Amygdala (tissue), 56 donors: Measurements from ENCODE around the gene FOXE3.

ENCODE experiments used
- DNase-seq, 56 donors: peaks; one replicate each; lab custom pipeline; 2025; lab: John Stamatoyannopoulos, UW

The FOXE3 gene

GRCh38 chr1:47403321-47403910 lies 12.7 kb upstream of the FOXE3 start:
- no peak for DNase-seq

- no peak for DNase-seq
Observed at GRCh38 chr1:47405697-47406096, 10.4 kb upstream of the FOXE3 start.

GRCh38 chr1:47406966-47407365 lies 9.1 kb upstream of the FOXE3 start:
- DNase-seq = no peak

- DNase-seq = no peak
Observed at GRCh38 chr1:47407481-47407880, 8.6 kb upstream of the FOXE3 start.

- DNase-seq = no peak
Observed at GRCh38 chr1:47409311-47410067, 6.6 kb upstream of the FOXE3 start.

GRCh38 chr1:47410068-47410455 lies 6.0 kb upstream of the FOXE3 start:
- DNase-seq = no peak

- DNase-seq = no peak
Observed at GRCh38 chr1:47411436-47411835, 4.6 kb upstream of the FOXE3 start.

GRCh38 chr1:47412437-47412836 lies 3.6 kb upstream of the FOXE3 start:
- no peak for DNase-seq

- DNase-seq = no peak
Observed at GRCh38 chr1:47416319-47417169, 459 bp downstream of the FOXE3 start.

GRCh38 chr1:47417170-47418044 lies 1.3 kb downstream of the FOXE3 start:
- no peak for DNase-seq

GRCh38 chr1:47418122-47418521 lies 2.0 kb downstream of the FOXE3 start:
- no peak for DNase-seq

- no peak for DNase-seq
Observed at GRCh38 chr1:47418681-47419325, 2.7 kb downstream of the FOXE3 start.

GRCh38 chr1:47420547-47420946 lies 4.5 kb downstream of the FOXE3 start:
- DNase-seq = no peak

GRCh38 chr1:47423872-47424271 lies 7.8 kb downstream of the FOXE3 start:
- no peak for DNase-seq

GRCh38 chr1:47424336-47424982 lies 8.4 kb downstream of the FOXE3 start:
- peak in 1 of 56 donors; percentile 5 for DNase-seq

GRCh38 chr1:47431534-47431933 lies 15.4 kb downstream of the FOXE3 start:
- no peak for DNase-seq

GRCh38 chr1:47432071-47433036 lies 16.3 kb downstream of the FOXE3 start:
- peak in 45 of 56 donors; percentile 3 to 80 (median 37) for DNase-seq

- DNase-seq = no peak
Observed at GRCh38 chr1:47433037-47433421, 16.9 kb downstream of the FOXE3 start.
